ENCODE data around the gene SDHB.

The SDHB gene

DNA sequence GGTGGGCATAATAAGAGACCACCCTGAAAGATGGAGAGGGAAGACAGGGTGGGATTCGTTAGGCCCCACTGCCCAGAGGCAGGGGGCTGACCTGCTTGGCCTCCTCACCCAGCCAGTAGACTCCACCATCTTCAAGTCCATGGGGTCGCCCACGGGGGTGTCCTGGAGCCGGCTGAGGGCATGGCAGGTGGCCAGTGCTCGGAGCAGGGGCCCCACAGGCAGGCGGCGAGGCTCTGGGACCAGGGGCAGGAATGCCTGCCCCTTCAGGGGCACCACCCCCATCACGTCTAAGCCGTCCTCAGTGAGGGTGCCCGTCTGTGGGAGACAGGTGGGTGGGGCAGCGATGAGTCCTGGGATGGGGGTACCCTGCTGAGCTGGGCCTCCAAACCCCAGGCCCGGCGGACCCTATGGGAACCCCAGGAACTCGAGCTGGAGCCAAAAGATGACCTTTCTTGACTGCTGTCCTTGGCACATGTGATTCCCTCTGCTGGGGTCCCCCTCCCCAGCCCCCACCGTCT, 60.3 kb downstream of the SDHB start:
- Histone ChIP-seq H3K4me3 (replicated peaks; ENCODE audit: low read depth, low read length) (no peak overlapping the region), H3K27me3 (replicated peaks; ENCODE audit: control insufficient read depth, insufficient read depth, low read length) (no peaks in the 10 kb centered on the region), H3K36me3 (ENCODE audit: control insufficient read depth, insufficient read depth, low read length) (peaks cover 2% of the 10 kb centered on the region)
- TF ChIP-seq, protein P1, sequence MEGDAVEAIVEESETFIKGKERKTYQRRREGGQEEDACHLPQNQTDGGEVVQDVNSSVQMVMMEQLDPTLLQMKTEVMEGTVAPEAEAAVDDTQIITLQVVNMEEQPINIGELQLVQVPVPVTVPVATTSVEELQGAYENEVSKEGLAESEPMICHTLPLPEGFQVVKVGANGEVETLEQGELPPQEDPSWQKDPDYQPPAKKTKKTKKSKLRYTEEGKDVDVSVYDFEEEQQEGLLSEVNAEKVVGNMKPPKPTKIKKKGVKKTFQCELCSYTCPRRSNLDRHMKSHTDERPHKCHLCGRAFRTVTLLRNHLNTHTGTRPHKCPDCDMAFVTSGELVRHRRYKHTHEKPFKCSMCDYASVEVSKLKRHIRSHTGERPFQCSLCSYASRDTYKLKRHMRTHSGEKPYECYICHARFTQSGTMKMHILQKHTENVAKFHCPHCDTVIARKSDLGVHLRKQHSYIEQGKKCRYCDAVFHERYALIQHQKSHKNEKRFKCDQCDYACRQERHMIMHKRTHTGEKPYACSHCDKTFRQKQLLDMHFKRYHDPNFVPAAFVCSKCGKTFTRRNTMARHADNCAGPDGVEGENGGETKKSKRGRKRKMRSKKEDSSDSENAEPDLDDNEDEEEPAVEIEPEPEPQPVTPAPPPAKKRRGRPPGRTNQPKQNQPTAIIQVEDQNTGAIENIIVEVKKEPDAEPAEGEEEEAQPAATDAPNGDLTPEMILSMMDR (IDR thresholded peaks at IDR 0.05; ENCODE audit: insufficient read depth, low read length, poor library complexity, severe bottlenecking), result no peak
- no peak for DNase-seq (ENCODE audit: extremely low read depth, insufficient read length)

DNA sequence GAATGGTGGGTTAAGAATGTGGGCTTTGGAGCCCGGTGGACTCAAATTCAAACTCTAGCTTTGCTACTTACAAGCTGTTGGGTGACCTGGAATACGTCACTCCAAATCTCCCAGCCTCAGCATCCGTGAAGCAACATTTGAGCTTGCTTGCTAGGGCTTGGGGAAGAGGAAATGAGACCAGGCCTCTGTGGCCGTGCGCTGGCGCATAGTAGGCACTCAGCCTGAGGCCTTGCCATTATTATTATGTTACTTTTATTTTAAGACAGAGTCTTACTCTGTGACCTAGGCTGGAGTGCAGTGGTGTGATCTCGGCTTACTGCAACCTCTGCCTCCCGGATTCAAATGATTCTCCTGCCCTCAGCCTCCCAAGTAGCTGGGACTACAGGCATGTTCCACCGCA, 61.2 kb downstream of the SDHB start:
- DNase-seq (ENCODE audit: extremely low read depth, insufficient read length), result no peak
- TF ChIP-seq, protein P1 (IDR thresholded peaks at IDR 0.05; ENCODE audit: insufficient read depth, low read length, poor library complexity, severe bottlenecking), result no peak
- Histone ChIP-seq H3K4me3 (replicated peaks; ENCODE audit: low read depth, low read length) (no peak overlapping the region), H3K27me3 (replicated peaks; ENCODE audit: control insufficient read depth, insufficient read depth, low read length) (no peaks in the 10 kb centered on the region), H3K36me3 (ENCODE audit: control insufficient read depth, insufficient read depth, low read length) (peaks cover 7% of the 10 kb centered on the region)

DNA sequence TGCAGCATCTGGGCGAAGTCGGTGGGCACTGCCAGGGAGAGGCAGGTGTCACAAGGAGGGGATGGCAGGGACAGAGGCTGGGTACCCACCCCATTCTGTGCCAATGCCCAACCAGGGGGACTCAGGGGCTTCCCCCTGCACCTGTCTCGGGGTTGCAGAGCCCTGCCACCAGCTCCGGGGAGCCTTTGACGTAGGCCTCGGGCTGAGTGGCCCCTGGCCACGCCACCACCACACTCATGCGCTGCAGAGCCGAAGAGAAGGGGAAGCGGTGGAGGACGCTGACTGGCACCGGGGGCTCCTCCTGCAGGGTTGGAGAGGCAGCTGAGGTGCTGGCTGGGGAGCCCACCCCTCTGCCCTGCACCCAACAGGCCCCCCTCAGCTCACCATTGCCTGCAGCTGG, 61.7 kb downstream of the SDHB start:
- TF ChIP-seq, protein P1 (IDR thresholded peaks at IDR 0.05; ENCODE audit: insufficient read depth, low read length, poor library complexity, severe bottlenecking), result no peak
- DNase-seq (ENCODE audit: extremely low read depth, insufficient read length), result no peak
- Histone ChIP-seq H3K27me3 (replicated peaks; ENCODE audit: control insufficient read depth, insufficient read depth, low read length) (no peaks in the 10 kb centered on the region), H3K36me3 (ENCODE audit: control insufficient read depth, insufficient read depth, low read length) (peaks cover 7% of the 10 kb centered on the region), H3K4me3 (replicated peaks; ENCODE audit: low read depth, low read length) (no peak overlapping the region)

DNA sequence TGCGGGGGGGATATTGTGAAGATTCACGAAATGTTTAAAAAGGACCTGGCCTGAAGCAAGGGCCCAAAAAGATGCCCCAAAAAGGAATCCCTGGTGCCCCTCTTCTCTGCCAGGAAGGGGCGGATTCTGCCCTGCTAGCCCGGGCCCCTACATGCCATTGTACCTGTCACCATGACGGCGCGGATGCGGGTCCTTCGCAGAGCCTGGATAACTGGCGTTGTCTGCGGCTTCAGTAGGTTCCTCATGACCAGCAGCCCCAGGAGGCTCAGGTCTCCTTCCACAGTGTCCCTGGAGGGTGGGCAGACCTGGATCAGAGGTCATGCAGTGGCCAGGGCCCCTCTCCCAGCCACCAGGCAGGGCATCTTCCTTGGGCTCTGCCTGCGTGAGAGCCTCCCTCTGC, 62.3 kb downstream of the SDHB start:
- H3K27me3 ChIP-seq (replicated peaks; ENCODE audit: control insufficient read depth, insufficient read depth, low read length), result no peaks in the 10 kb centered on the region
- no peak overlapping the region for H3K4me3 ChIP-seq (replicated peaks; ENCODE audit: low read depth, low read length)
- H3K36me3 ChIP-seq (ENCODE audit: control insufficient read depth, insufficient read depth, low read length), result peaks cover 7% of the 10 kb centered on the region
- TF ChIP-seq, protein P1 (IDR thresholded peaks at IDR 0.05; ENCODE audit: insufficient read depth, low read length, poor library complexity, severe bottlenecking), result no peak
- DNase-seq (ENCODE audit: extremely low read depth, insufficient read length), result no peak

DNA sequence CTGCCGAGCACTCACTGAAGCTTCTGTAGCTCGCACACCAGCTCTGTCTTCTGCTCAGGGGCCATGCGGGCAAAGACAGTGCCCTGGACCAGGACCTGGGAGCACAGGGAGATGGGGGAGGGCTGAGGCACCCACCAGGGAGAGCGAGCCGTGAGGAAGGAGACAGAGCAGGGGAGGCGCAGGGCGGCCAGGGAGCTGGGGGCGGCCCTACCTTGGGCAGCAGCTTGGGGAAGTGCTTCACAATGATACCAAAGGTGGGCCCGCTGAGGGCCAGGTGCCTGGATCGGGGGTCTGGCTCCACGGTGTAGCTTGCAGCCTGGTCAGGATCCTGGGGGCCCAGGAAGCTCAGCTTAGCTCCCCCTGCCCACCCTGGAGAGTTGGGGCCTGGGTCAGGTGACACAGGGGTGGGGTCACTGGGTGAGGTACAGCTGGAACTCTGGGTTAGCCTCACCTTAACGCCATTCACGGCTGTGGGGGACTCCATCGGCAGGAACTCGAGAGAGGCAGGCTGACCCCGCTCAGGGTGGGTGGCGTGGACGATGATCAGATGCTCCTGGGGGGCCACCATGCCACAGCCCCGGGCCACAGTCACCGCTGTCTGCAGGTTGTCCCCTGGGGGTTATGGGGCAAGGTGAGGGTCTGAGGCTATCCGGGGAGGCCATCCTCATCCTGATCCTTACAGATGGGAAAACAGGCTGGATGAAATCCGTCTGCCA, 64.0 kb downstream of the SDHB start:
- Histone ChIP-seq H3K36me3 (ENCODE audit: control insufficient read depth, insufficient read depth, low read length) (peaks cover 5% of the 10 kb centered on the region), H3K4me3 (replicated peaks; ENCODE audit: low read depth, low read length) (no peak overlapping the region), H3K27me3 (replicated peaks; ENCODE audit: control insufficient read depth, insufficient read depth, low read length) (no peaks in the 10 kb centered on the region)
- no peak for DNase-seq (ENCODE audit: extremely low read depth, insufficient read length)
- TF ChIP-seq, protein P1 (IDR thresholded peaks at IDR 0.05; ENCODE audit: insufficient read depth, low read length, poor library complexity, severe bottlenecking), result no peak

All from GM06990 (cell line).